Measurements from ENCODE around the gene TTLL10.

TTLL10 gene

GRCh38 chr1:1223891-1224290 is 50.2 kb downstream of the TTLL10 start:
- no peak for DNase-seq (ENCODE audit: low read depth)

GRCh38 chr1:1225238-1225845 is 51.7 kb downstream of the TTLL10 start:
- DNase-seq (ENCODE audit: low read depth) = no peak

- DNase-seq (ENCODE audit: low read depth) = no peak
These were observed 52.2 kb downstream of the TTLL10 start for GRCh38 chr1:1225913-1226312.

- DNase-seq (ENCODE audit: low read depth) = no peak
These were observed 53.1 kb downstream of the TTLL10 start for GRCh38 chr1:1226566-1227362.

- no peak for DNase-seq (ENCODE audit: low read depth)
These were observed 53.7 kb downstream of the TTLL10 start for GRCh38 chr1:1227386-1227785.

GRCh38 chr1:1228187-1228586 is 54.5 kb downstream of the TTLL10 start:
- no peak for DNase-seq (ENCODE audit: low read depth)

- no peak for DNase-seq (ENCODE audit: low read depth)
These were observed 55.1 kb downstream of the TTLL10 start for GRCh38 chr1:1228596-1229321.

GRCh38 chr1:1229770-1230169 is 56.1 kb downstream of the TTLL10 start:
- no peak for DNase-seq (ENCODE audit: low read depth)

- DNase-seq (ENCODE audit: low read depth) = no peak
These were observed 57.1 kb downstream of the TTLL10 start for GRCh38 chr1:1230656-1231399.

- DNase-seq (ENCODE audit: low read depth) = peak; percentile 95
These were observed 57.9 kb downstream of the TTLL10 start, which contains the start of gene SDF4 for GRCh38 chr1:1231400-1232207. SDF4 (minus strand) TSS chr1:1232001; CDS start chr1:1228772, 3,229 bp downstream.

GRCh38 chr1:1232208-1232795 is 58.6 kb downstream of the TTLL10 start, which contains the start of gene B3GALT6:
B3GALT6 (plus strand) TSS chr1:1232237; CDS start chr1:1232279, 42 bp downstream.
- DNase-seq (ENCODE audit: low read depth) = no peak

GRCh38 chr1:1232796-1233566 is 59.3 kb downstream of the TTLL10 start:
- no peak for DNase-seq (ENCODE audit: low read depth)

GRCh38 chr1:1233567-1233892 is 59.9 kb downstream of the TTLL10 start:
- DNase-seq (ENCODE audit: low read depth) = no peak

- DNase-seq (ENCODE audit: low read depth) = no peak
These were observed 60.6 kb downstream of the TTLL10 start for GRCh38 chr1:1234180-1234808.

GRCh38 chr1:1235016-1235744 is 61.5 kb downstream of the TTLL10 start:
- no peak for DNase-seq (ENCODE audit: low read depth)

- no peak for DNase-seq (ENCODE audit: low read depth)
These were observed 62.6 kb downstream of the TTLL10 start for GRCh38 chr1:1236176-1236763.

GRCh38 chr1:1236945-1237873 is 63.5 kb downstream of the TTLL10 start:
- no peak for DNase-seq (ENCODE audit: low read depth)

All from activated T-helper 9 cell treated with anti-CD3 and anti-CD28 coated beads, Interleukin-2, amount 50 U/mL, for 16 hours (primary cell).